HG03457 (cell line): ENCODE measurements around the gene TMEM117.
A peak's percentile ranks its signal among the peaks of the same experiment; 100 is the strongest.

Experiments
- ATAC-seq: cut with Tn5 transposase; IDR thresholded peaks from one replicate; pipeline ENCODE4 v1.9.1; 2021; ENCODE audit warnings: moderate number of reproducible peaks; ENCODE audit not compliant: unreplicated experiment

The TMEM117 gene

GRCh38 chr12:43835656-43836474 is at the start of gene TMEM117:
TSS of gene TMEM117 (plus strand) at chr12:43836081.
- peak; percentile 70 for ATAC-seq

- no peak for ATAC-seq
These were observed 48.8 kb upstream of the TMEM117 start for GRCh38 chr12:43786899-43787693.

DNA sequence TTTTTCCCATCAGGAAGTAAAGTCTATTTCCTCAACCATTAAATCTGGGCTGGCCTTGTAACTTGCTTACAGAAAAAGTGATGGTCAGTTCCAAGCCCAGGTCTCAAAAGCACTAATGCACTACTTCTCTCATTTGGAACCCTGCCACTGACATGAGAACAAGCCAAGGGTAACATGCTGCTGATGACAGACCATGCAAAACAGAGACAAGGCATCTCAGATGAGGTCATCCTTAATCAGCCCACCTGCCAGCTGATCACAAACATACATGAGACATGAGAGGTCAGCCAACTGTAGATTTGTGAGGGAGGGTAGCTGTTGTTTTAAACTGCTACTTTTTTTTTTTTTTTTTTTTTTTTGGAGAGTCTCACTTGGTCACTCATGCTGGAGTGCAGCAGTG is 45.9 kb upstream of the TMEM117 start:
- no peak for ATAC-seq

DNA sequence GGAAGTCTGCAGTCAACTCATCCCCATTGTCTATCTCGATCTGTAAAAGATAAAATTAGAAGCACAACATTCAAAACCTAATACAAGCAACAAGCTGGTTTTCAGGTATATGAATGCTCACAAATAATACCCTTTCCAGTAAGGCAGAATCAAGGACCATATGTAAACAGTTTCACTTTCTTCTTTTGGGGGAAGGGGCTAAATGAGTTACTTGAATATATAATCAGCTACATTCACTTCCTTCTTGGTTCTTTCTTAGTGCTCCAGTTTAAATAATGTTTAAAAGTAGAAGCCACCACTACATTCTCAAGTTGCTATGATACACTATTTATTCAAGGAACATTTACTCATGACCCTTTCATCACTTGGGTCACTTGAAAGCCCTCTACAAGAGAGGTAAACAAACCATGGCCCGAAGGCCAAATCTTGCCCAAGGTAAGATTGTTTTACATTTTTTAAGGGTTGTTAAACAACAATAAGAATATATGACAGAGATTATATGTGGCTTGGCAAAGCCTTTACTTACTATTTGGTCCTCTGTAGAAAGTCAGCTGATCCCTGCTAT is 40.1 kb upstream of the TMEM117 start:
- no peak for ATAC-seq

DNA sequence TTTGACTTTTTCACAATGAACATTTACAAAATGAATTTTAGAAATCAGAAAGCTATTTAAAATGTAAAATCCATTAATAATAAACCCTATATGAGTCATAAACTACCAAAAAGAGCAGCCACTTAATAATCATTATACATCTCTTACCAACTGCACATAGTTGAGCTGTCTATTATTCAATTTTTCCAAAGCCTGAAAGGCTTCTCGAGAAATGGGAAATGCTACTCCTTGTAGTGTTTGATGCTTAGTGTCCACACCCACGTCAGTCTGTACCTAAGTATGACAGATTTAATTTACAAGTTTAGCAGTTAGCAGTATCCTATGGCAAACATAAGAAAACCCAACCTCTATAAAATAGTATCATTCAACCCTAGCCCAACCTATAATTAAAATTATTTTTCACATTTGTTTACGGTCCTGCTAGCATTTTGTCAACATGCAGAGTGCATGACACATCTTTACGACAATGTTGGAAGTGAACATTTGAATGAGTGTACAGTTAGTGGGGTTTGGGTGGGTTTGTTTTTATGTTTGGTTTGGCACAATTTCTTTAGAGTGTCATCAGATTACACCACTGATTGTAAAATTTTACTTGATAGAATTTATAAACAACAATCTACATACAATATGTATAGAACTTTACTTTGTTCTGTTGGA is 38.2 kb upstream of the TMEM117 start:
- ATAC-seq: no peak

DNA sequence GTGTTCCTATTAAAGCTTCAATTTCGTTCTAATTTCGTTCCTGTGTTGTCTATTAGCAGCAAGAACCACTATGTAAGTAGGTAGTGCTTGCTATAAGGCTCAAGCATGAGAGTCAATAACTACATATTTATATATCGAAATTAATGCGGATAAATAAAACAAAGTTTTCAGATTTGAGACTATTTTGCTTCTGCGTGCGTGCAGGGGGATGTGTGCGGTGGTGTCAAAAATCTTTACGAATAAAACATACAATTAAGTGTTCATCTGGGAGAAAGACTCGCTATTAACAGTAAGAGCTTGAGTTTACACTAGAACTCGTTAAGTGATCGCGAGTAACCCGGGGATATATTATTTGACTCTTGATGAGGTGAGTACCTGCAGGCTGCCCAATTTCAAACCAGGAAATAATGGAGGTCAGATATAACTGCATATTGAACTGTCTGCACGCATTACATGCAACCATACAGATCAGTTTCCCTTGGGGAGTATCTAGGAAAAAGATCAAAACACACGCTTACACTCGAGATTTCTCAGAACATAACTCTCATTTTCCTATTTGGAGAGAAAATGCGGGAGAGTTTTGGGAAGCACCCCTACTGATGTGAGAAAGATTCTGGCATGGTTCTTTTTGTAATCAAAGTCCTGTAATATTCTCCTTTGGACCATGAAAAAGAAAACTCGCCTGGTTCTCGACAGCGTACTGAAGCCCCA is 30.6 kb upstream of the TMEM117 start:
- no peak for ATAC-seq

- peak; percentile 93 for ATAC-seq
These were observed 29.8 kb upstream of the TMEM117 start, which contains the start of gene TWF1 for GRCh38 chr12:43805860-43806736. TSS of gene TWF1 (minus strand) at chr12:43806317. CDS start at chr12:43806245, 72 bp downstream.

- ATAC-seq: no peak
These were observed 29.2 kb upstream of the TMEM117 start for GRCh38 chr12:43806737-43807072.

GRCh38 chr12:43807386-43807785 is 28.5 kb upstream of the TMEM117 start:
- no peak for ATAC-seq

- ATAC-seq: no peak
These were observed 23.8 kb upstream of the TMEM117 start for GRCh38 chr12:43812057-43812456.

GRCh38 chr12:43812926-43813325 is 23.0 kb upstream of the TMEM117 start:
- no peak for ATAC-seq

GRCh38 chr12:43815416-43815815 is 20.5 kb upstream of the TMEM117 start:
- no peak for ATAC-seq

- no peak for ATAC-seq
These were observed 19.7 kb upstream of the TMEM117 start for GRCh38 chr12:43816168-43816567.

- ATAC-seq: no peak
These were observed 11.6 kb upstream of the TMEM117 start for GRCh38 chr12:43824207-43824775.

DNA sequence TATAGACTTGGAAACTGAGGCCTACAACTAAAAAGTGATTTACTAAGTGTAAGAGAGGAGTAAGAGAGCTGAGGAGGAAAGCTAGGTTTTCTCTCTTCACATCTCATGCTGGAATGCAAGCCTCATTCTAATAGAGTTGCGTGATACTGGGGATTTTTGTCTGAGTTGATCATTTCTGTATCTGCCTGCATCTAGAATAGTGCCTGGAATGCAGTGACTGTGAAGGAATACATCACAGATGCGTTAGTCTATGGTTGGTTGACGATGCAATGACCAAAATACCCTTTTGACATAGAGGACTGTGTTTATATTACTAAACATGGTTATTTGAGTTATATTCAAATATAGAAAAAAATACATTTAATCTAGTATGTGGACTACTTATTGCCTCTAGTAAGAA is 9.2 kb upstream of the TMEM117 start:
- ATAC-seq: no peak

DNA sequence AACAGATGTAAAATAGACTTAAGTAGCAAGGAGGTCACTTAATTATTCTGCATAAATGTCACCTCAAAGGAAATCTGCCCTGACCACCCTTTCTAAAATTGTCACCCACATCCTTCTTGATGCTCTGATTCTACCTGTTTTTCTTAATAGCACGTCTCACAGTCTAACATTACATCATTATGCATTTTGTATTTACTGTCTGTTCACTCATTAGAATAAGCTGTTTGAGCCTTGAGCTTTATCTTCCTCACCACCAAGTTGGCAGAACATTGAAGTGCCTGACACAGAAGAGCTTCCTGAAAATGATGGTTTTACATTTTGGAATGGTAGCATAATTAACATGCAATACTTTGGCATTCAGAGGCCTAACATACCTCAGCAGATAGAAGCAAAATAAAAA is 8.8 kb upstream of the TMEM117 start:
- ATAC-seq: no peak

DNA sequence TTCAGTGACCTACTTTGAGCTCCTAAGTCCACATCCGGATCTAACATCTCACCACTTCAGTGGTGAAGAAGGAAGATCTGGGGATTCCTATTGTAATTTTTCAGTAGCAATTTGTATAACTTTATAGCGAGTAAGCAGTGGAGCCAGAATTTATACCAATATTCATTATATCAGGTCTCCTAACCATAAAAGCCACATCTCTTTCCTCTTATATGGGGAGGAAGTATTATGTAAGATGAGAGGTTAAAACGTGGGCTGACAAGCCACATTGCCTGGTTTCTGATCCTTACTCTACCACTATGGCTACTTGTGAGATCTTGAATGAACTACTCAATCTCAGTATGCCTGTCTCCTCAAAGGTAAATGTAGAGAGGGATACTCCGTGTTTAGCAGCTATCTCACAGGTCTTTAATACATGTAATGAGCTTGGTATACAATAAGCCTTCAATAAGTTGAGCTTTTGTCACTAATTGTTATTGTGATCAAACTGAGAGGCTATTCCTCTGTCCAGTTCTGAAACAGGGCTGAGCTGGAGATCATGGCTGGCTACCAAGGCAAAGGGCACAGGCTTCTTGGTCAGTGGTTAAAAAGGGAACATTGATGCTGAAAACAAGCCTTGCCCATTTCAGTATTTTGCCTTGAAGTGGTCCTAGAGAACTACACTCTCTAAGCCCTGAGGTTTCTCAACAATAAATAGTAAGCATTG is 3.3 kb upstream of the TMEM117 start:
- ATAC-seq: no peak

DNA sequence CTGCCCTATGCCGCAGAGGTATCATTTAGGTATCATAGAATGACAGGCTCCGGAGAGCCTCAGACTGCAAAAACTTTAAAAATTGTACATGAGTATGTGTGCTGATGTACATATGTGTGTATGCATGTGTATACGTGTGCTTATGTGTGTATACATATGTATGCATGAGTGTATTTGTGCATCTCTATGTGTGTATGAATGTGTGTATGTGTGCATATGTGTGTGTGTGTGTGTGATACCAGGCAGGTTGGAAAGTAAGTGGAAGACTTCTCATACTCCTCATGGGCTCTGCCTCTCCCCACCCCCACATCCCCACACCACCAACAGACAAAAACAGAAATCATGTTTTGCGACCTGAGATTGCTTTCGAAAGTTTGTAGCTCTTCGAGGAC is 621 bp upstream of the TMEM117 start:
- no peak for ATAC-seq

DNA sequence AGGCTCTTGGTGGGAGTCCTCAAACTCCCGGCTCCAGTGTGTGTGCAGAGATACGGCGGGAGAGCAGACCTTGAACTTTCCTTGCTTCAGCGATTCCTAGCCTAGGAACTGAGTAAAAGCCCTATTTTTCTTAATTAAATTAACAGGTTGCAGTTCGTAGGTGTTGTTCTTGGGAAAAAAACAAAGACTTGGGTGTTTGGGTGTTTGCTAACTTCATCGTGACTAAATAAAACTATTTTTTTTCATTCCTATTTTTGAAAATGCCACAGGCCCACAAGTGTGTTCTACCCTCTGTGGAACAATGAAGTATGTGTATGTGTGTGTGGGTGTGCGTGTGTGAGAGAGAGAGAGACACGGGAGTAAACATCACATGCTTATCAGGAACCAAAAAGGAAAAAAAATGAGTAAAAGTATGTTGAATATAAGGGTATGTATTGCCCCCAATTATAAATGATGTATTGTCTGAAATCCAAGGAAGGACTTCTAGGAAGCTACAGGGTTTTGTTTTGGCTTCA is 651 bp downstream of the TMEM117 start:
- peak; percentile 18 for ATAC-seq
